ENCODE results near the gene CCR7.

Gene CCR7

GRCh38 chr17:40538936-40539705 lies 26.2 kb downstream of the CCR7 start:
- no peak overlapping the region for H3K27ac ChIP-seq
- TF ChIP-seq ZFX (IDR thresholded peaks at IDR 0.05) (no peak), CTCF (conservative IDR thresholded peaks at IDR 0.05) (no peak)

DNA sequence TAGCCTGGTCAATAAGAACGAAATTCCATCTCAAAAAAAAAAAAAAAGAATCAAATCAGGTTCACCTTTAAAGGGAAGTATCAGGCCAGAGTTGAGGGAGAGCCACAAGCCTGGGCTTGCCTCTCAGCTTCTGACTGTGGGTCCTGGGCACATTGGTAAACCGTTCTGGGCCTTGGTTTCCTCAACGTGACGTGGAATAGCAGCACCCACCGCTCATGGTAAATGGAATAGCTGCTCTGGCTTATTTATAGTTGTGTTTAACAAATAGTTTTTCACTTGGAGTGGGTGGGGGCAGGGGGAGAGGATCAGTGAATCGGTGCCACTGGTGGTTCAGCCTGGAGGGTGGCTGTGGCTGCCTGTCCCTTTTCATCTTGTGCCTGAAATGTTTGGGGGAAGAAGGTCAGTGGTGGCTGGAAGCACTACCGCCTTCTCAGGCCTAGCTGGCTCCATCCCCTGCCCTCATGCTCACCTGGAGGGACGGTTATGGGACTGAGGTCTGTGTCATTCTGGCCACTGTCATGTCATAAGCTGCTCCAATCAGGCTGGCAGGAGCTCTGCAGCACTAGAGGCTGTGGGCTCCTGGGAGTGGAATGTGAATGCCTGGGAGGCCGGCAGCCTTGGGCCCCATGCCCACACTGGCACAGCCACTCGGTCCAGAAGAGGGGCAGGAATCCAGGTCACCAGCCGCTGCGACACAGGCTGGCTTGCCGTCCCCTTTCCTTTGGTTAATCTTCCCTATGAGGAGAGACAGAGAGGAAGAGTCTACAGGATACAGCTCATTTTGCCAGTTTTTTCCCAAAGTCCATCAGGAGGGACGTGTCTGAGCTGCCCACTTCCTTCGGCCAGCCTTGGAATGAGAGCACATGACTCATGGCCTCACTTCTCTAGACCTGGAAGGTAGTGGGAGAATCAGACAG lies 27.0 kb downstream of the CCR7 start:
- no peak overlapping the region for H3K27ac ChIP-seq
- TF ChIP-seq ZFX (IDR thresholded peaks at IDR 0.05) (no peak), CTCF (conservative IDR thresholded peaks at IDR 0.05) (no peak)

GRCh38 chr17:40536295-40537171 lies 28.7 kb downstream of the CCR7 start:
- no peak overlapping the region for H3K27ac ChIP-seq
- TF ChIP-seq ZFX (IDR thresholded peaks at IDR 0.05) (no peak), CTCF (conservative IDR thresholded peaks at IDR 0.05) (no peak)

GRCh38 chr17:40535924-40536294 lies 29.4 kb downstream of the CCR7 start:
- TF ChIP-seq CTCF (conservative IDR thresholded peaks at IDR 0.05), result no peak
- TF ChIP-seq ZFX (IDR thresholded peaks at IDR 0.05), result no peak
- no peak overlapping the region for H3K27ac ChIP-seq

- TF ChIP-seq ZFX (IDR thresholded peaks at IDR 0.05) (no peak), CTCF (conservative IDR thresholded peaks at IDR 0.05) (no peak)
- H3K27ac ChIP-seq, result no peak overlapping the region
Observed at GRCh38 chr17:40535438-40535837, 29.8 kb downstream of the CCR7 start.

DNA sequence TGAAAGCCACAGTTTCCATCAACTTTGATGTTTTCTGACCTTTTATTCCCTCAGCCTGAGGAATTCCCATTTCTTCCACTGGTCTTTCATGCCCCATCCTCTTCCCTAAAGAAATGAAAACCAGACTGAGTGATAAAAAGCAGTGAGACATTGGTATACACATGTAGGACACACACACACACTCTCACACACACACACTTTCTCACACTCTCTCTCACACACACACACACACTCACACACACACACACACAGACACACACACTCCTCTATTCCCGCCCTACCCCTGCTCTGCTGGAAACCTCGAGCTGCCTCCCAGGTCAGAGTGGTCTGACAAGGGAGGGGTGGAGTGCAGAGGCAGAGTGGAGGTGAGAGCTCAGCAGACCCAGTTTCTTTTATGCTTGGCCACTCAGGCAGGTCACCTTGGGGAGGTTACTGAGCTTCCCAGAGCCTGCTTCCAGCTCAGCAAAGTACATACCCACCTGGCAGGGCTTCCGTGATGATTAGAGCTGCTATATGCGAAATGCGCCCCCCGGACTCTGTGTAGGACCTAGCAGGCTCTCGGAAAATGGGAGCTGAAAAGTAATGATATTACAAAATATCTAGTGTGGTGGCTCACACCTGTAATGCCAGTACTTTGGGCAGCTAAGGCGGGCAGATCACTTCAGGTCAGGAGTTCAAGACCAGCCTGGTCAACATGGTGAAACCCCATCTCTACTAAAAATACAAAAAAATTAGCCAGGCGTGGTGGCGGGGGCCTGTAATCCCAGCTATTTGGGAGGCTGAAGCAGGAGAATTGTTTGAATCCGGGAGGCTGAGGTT lies 30.7 kb downstream of the CCR7 start:
- H3K27ac ChIP-seq, result no peak overlapping the region
- TF ChIP-seq ZFX (IDR thresholded peaks at IDR 0.05), result no peak
- TF ChIP-seq CTCF (conservative IDR thresholded peaks at IDR 0.05), result no peak
